Activated CD8-positive, alpha-beta memory T cell treated with anti-CD3 and anti-CD28 coated beads, Interleukin-2, amount 50 U/mL, for 48 hours (primary cell): Measurements from ENCODE around the gene JADE2.
"Not testable (repeated sequence)": the region's sequence is repeated elsewhere in the genome, so short reads cannot be mapped to it uniquely, and the experiment has no call there.

Experiments used
- DNase-seq: peaks from one replicate; pipeline ENCODE4 v3.0.0-alpha.2; 2020

Gene JADE2

DNA sequence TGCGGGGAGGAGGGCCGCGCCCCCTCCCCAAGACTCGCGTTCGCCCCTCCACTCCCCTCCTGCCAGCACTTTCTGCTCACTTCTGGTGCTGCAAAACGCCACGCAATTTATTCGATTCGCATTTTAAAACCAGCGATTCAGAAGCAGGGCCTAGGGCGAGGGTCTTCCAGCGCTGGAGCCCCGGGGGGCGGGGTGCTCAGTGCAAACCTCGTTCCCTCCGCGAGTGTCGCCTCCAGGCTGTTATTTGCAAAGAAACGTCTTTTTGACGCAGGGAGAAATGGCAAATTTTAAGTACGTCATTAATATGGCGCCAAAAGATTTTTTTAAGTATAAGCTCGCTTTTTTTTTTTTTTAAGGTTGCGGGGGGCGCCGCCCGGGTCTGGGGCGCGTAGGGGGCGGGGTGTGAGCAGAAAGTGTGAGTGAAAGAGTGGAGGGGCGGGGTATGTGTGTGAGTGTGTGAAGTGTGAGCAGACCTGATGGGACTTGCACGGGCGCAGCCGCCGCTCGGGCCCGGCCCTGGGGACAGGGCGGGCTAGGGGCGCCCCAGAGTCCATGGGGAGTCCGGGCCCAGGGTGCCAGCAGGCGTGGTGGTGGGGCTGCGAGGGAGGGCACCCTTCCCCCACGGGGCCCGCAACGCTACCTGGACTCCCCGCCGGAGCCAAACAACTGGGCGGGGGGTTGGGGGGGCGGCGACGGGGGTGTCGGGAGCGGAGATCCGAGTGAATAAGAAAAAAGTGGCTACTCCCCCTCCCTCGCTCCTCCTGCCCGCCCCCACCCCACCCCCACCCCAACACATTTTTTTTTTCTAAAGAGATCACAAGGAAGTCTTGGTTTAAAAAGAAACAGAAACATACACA is at the start of gene JADE2:
Gene JADE2 (plus strand): TSS at position 845 of the 857 bp plus-strand sequence. CDS start 10,188 bp downstream, outside the sequence.
- DNase-seq = peak; percentile 87

DNA sequence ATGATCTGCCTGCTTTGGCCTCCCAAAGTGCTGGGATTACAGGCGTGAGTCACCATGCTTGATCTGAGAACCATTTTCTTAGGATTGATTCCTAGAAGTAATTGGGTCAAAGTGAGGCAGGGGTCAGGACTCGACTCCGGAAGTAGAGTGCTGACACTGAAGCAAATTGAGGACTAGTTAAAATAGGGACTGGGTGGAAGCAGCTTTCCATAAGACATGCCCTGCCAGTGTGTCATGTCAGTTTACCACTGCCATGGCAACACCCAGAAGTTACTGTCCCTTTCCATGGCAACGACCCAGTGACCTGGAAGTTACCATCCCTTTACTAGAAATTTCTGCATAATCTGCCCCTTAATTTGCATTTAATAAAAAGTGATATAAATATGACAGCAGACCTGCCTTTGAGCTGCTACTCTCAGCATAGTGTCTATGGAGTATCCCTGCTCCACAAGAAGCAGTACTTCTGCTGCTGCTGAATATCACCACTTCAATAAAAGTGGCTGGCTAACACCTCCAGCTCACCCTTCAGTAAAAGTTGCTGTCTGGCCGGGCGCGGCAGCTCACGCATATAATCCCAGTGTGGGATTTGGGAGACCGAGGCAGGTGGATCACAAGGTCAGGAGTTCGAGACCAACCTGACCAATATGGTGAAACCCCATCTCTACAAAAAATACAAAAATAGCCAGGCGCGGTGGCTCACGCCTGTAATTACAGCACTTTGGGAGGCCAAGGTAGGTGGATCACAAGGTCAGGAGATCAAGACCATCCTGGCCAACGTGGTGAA is 47.8 kb upstream of the JADE2 start:
- DNase-seq = peak; percentile 18

DNA sequence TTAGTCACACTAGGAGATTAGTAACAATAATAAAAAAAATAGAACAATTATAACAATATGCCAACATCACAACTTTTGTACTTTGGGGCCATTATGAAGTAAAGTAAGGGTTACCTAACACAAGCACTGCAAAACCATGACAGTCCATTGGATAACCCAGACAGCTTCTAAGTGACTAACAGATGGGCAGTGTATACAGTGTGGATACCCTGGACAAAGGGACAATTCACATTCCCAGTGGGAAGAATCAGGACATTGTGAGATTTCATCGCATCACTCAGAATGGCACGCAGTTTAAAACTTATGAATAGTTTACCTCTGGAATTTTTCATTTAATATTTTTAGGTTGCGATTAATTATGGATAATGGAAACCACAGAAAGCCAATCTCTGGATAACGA is 45.6 kb upstream of the JADE2 start:
- no peak for DNase-seq

DNA sequence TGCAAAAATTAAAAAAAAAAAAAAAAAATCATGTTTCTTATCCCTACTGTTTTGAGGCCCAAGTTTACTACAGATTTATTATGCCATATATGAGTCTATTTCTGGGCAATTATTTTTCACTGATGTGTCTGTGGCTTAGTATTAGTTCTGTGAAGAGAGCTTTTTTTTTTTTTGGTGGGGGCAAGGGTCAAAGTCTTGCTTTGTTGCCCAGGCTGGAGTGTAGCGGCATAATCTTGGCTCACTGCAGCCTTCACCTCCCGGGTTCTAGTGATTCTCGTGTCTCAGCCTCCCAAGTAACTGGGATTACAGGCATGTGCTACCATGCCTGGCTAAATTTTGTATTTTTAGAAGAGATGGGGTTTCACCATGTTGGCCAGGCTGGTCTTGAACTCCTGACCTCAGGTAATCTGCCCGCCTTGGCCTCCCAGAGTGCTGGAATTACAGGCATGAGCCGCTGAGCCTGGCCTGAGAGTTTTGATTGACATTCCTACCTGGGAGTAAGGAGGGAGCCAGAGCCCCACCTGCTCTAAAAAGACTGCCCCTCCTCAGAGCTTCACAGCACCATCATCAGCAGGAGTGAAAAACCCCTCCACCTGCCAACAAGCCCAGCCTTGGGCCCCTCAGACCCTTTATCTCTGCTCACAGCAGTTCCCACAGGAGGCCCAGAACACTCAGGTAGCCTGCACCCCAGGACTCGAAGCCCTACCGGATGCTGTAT is 36.1 kb upstream of the JADE2 start:
- DNase-seq = peak; percentile 13

DNA sequence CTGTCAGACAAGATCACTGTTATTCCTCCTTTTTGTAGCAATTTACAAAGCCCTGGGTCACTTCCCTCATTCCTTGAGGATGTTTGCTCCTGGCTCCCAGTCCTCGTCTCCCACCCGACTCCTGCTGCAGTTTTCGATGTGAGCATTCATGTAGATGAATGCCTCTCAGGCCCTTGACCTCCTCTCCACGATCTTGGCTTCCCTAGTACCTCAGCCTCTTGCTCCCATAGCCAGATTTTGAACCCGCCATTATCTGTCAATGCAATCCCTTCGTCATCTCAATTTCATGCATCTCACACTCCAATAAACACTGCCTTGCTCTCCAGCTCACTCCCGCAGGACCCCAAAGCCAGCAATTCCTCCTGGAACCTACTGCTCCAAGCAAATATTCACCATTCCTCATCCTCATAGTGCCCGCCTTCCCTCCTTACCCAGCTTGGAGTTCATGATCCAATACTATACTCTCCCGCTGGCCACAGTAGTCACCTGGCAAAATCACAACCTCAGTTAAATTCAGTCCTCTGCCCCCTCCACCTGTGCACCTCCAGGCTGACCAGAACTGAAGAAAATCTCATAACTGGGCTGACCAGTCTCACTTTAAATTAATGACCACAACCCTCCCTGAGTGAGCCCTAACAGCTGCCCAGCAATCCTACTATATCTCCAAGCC is 35.1 kb upstream of the JADE2 start:
- DNase-seq = peak; percentile 26

DNA sequence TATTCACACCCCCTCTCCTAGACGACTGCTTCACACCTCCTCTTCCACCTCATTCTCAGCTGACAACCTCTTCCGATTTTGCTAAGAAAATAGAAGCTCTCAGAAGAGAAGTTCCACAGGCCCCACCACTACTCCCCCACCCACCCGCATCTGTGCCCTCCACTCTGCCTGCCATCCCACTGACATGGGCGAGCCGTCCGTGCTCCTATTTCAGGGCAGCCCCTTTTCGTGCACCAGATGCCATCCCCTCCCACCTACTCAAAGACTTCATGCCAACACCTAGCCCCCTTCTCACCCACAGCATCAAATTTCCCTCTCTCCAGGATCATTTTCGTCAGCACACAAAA is 34.6 kb upstream of the JADE2 start:
- no peak for DNase-seq

DNA sequence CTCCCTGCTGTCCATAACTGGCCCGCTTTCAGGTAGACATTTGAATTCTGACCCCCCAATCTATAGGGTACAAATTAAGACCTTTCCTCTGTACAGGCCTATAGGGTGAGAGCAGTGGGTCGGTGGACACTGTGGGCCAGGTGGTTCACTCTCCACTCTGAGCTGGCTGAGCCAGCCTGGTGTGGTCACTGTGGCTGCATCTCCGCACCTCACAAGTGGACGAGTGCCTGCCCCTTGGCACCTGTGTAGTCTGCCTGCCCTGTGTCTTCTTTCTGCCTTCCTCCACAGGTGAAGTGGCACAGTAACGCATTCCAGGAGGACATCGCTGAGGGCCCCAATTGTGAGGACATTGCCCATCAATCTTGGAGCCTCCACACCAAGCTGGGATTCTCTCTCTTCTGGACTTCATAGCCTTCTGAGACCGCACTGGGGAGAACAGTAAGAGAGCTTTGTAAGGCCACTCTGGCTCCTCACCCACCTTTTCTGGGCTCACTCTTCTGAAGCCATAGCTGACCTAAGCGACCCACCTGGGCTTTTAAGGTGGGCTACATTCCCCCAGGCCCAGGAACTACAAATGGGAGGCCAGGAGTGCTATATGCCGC is 33.5 kb upstream of the JADE2 start:
- DNase-seq = no peak

DNA sequence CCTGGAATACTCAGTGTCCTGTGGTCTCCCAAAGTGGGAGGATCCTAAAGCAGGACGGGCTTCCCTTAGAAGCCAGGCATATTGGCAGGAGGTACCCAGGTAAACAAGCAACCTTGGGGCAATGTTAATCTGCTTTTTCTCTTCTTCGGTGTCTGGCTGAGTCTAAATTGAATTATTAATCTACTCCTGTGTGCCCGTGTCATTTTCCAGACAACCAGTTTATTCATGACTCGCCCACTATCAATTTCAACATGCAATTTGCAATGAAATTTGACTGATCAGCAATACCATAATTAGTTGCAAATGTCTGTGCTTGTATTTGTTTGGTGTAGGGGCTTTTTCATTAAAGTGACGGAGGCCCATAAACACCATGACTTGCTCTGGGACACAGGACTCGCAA is 32.9 kb upstream of the JADE2 start:
- no peak for DNase-seq

DNA sequence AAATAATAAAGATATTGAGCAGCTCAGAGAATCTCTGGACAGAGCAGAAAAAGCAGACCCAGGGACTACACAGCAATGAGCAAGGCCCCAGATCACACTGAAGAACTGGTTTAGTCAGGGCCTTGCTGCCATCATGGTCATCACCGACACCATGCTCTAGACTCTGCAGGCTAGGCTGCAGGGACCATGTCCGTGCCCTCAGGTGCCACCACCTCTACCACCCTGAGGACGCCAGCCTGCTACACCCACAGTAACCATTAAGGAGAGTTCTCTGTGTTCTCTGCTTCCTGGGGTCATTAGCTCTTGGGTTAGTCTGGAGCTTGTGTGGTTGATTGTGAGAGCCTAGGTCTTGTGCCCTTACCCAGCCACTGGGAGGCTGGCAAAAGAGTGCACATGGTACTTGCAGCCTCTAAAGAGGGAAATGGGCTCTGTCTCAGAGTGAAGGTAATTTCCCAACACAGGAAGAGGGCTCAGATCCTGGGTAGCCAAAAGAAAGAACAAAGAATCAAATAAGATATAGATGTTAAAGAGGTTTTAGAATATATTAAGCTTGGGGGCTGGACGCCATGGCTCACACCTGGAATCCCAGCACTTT is 31.9 kb upstream of the JADE2 start:
- DNase-seq = no peak

DNA sequence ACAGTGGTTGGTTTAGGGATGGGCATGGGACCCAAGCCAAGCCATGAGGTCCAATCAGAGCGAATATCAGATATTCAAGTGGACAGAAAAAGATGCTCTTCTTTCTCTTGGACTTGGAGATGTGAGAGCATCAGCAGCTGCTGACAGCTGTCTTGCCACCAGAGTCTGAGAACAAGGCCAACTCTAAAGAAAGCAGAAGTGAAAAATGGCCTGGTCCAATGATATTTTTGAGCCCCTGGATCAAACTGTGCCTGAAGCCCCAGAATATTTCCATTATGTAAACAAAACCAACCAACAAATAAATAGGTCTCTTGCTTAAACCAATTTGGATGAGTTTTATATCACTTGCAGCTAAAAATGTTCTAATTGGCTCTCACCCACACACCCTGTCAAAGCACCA is 30.7 kb upstream of the JADE2 start:
- DNase-seq = no peak

DNA sequence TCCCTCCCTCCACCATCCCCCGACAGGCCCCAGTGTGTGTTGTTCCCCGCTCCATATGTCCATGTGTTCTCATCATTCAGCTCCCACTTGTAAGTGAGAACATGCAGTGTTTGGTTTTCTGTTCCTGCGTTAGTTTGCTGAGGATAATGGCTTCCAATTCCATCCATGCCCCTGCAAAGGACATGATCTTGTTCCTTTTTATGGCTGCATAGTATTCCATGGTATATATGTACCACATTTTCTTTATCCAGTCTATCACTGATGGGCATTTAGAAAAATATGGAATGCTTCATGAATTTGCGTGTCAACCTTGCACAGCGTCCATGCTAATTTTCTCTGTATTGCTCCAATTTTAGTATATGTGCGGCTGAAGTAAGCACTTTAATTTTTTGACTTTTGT is 25.6 kb upstream of the JADE2 start:
- not testable (repeated sequence) for DNase-seq

DNA sequence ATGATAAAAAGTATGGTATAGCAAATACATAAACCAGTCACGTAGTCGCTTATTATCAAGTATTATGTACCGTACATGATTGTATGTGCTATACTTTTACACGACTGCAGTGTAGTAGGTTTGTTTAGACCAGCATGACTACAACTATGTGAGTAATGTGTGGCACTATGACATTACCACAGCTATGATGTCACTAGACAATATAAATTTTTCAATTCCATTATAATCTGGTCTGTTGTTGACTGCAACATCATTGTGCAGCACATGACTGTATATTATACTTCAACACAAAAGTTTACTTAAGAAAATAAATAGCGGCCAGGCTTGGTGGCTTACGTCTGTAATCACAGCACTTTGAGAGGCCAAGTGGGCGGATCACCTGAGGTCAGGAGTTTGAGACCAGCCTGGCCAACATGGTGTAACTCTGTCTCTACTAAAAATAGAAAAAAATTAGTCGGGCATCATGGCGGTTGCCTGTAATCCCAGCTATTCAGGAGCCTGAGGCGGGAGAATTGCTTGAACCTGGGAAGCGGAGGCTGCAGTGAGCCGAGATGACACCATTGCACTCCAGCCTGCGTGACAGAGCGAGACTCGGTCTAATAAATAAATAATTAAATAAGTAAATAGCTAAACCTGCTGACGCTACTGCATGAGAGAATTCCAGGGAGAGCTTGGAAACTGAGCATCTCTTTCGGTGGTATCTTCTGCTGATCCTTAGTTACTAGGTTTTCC is 24.6 kb upstream of the JADE2 start:
- no peak for DNase-seq

DNA sequence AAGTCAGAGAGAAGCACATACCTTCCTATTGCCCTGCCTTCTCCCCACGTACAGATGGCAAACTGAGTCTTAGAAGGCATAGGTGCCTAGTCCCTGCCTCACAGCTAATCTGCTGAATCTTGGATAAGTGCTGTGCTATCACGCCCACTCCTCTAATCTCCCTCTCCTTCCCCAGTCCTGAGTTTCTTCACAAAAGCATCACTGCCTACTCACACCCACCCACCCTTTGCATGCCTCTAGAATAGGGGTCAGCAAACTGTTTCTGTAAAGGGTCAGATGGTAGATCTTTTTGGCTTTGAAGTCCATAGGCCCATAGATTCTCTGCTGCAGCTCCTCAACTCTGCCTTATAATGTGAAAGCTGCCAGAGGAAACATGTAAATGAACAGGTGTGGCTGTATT is 23.2 kb upstream of the JADE2 start:
- no peak for DNase-seq

DNA sequence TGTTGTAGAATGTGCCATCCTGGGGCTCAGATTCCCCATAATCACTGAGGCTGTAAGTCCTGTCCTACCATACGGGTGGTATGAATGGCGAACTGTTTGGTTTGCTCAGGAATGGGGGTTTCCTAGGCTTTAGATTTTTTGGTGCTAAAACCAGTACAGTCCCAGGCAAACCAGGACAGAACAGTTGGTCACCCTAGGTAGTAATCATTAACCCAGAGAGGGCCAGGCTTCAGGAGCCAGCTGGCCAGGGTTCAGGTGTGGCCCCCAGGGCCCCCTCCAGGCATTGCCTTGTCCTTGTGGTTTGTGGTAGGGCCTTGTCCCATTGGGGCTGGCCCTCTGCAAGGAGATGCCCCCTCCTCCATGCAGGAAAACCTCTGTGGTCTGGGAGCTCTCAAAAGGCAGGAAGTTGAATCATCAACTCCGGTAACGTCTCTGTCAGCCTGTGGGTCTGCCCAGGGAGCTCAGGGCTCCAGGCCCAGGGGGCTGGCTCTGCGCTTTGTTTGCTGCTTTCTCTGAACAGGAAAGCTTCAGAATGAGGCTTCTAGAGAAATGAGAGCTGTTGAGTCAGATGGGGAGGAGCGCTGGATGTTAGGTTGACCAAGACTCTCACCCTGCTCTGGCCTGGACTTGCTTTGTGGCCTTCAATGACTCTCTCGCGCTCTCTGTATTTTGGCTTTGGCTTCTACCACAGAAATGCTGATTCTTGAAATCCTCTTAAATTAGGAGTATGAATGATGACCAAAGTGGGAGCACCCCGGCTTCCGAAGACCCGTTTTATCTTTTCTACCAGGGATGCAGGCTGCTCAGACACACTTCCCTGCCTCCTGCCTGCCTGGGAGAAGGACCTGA is 22.2 kb upstream of the JADE2 start:
- peak; percentile 83 for DNase-seq

DNA sequence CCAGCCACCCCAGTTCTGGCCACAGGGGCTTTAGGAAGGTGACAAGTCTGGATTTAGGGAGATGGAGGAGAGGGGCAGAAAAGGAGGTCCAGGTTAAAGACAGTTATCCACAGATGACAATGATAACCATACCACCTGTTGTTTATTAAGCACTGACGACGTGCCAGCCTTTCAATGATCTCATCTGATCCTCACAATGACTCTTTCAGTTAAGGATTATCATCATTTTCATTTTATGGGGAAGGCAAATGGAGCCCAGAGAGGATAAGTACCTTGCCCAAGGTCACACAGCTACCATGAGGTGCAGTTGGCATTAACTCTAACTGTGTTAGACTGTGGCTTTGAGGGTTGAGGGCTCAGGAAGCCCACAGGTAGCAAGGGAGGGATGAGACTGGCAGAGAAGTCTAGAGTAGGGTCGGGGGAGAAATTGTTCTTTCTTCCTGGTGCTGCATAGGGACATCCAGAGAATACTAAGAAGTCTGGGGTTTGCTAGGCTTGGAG is 21.5 kb upstream of the JADE2 start:
- DNase-seq = no peak

DNA sequence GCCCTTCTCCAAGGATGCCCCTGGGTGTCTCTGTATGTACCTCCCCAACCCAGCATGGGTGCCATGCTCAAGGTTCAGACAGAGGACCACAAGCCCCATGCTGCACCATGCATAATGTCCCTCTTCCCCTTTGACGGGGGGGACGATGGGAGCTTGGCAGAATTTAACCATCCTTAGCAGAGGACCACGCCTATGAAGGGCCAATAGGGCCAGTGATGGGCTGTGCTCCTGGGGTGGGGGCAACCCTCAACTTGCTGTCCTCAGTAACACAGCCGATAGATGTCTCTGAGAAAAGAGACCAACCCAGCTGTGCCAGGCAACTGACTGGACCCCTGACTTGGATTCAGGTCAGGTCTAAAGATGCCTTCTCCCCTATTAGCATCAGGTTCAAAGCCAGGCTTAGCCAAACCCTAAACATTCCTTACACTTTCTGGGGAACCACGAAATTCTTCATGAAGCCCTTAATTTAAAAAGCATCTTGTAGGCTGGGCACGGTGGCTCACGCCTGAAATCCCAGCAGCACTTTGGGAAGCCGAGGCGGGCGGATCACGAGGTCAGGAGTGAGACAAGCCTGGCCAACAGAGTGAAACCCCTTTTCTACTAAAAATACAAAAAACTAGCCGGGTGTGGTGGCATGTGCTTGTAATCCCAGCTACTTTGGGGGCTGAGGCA is 20.7 kb upstream of the JADE2 start:
- DNase-seq = no peak

DNA sequence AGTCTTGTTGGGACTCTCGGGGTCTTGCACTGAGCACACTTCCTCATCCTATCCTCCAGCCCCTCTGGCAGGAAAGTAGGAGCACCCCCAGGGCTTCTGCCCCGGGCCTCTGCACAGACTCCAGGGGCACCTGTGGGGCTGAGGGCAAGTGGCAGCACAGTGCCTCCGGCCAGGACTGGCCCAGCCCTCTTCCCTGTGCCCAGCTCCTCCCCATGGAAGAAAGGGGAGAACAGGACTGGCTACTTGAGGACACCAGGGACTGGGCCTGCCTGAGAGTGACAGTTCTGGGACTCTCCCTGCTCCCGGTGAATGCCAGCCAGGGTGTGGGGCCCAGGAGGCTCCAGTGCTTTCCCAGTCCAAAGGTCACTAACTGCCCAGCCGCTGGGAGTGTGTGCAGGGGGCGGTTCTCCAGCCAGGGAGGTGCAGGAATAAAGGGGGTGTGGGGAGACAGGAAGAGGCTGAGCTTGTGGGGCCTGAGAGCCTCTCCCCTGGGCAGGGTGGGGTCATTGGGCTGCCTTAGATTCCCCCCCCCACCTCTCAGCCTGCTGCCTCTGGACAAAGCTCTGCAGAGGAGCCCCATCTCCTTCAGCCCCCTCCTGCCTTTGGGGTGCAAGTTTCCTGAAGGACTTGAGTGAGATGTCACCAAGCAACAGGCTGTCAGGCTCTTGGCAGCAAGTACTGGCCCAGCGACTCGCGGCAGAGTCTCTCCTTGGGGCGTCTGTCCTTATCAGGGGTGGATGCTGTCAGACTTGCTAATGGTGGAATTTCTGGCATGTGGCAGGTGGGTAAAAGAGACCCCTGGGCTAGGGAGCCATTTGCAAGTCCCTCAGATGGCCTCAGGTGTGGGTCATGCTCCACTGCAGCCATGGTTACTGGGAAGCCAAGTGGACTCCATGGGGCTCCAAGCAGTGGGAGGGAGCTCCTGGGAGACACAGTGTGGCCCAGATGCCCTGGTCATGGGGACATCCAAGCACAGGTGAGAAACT is 19.1 kb upstream of the JADE2 start:
- no peak for DNase-seq

DNA sequence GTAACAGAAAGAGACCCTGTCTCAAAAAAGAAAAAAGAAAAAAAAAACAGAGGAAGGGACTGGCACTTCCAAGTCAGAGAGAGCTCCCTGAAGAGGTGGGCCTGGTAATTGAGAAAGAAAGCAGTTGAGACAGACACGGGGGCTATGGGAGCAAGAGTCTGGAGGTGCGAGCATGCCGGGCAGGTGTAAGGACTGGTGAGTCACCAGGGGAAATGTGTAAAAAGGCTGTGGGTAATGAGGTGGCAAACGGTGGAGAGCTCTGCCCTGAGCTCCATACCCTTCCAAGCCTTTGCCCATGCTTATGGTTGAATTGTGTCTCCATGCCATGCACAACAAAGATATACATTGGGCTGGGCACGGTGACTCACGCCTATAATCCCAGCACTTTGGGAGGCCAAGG is 18.0 kb upstream of the JADE2 start:
- no peak for DNase-seq
